HFFc6 (cell line): Measurements from ENCODE around the gene TBC1D2B. TPM values are rescaled to one million over a fixed set of nuclear protein-coding genes. Genes with fewer than 3 reads are reported as not detected.

ENCODE experiments used
- DNase-seq: peaks from one replicate; pipeline ENCODE4 v3.0.0-alpha.2; 2018
- H3K27ac Mint-ChIP-seq: 2 replicates; pipeline ENCODE4 v1.8.0; 2020; ENCODE audit warnings: mild to moderate bottlenecking, mixed read lengths
- H3K27me3 Mint-ChIP-seq: 2 replicates; pipeline ENCODE4 v1.8.0; 2021; ENCODE audit warnings: mild to moderate bottlenecking, moderate library complexity, mixed read lengths; ENCODE audit not compliant: insufficient read depth
- H3K36me3 Mint-ChIP-seq: 2 replicates; pipeline ENCODE4 v1.8.0; 2021; ENCODE audit warnings: low read depth, mixed read lengths
- H3K4me1 Mint-ChIP-seq: 2 replicates; pipeline ENCODE4 v1.8.0; 2020; ENCODE audit warnings: low read depth, mixed read lengths
- H3K4me3 Mint-ChIP-seq: 2 replicates; pipeline ENCODE4 v1.8.0; 2020; ENCODE audit warnings: mild to moderate bottlenecking, moderate library complexity, mixed read lengths
- H3K9me3 Mint-ChIP-seq: 2 replicates; pipeline ENCODE4 v1.8.0; 2020; ENCODE audit warnings: mild to moderate bottlenecking, mixed read lengths
- long read RNA-seq: library from polyadenylated mRNA; unstranded; transcript quantifications from one replicate; pipeline ENCODE4 v2.0.0, GENCODE V29; 2019
- total RNA-seq, 6 experiments: library from RNA; stranded (reverse); fragmentation: NEBNext Ultra II Directional; extraction: Animal tissue kit (Norgen Biotek cat#: 25700); gene quantifications; 2 replicates in 1 of 6; 3 replicates in 5 of 6; pipeline ENCODE4 v1.2.3, GENCODE V29; 2021
- TF ChIP-seq, protein P1 (sequence below): fragments of 200-600 bp; sonication (generic); IDR thresholded peaks from 2 replicates; pipeline ENCODE4 v1.5.0; 2021; ENCODE audit warnings: antibody characterized with exemption, mild to moderate bottlenecking

TBC1D2B gene
- total RNA-seq = 10 to 100 TPM; 34.1 to 42.5 (median 38.0) TPM
- long read RNA-seq, full-length matches to known transcripts = 6 of 10 reads
- long read RNA-seq, partial matches to known transcripts = 3 of 10 reads
- long read RNA-seq, other reads (novel, unspliced or antisense) = 1 of 10 reads

DNA sequence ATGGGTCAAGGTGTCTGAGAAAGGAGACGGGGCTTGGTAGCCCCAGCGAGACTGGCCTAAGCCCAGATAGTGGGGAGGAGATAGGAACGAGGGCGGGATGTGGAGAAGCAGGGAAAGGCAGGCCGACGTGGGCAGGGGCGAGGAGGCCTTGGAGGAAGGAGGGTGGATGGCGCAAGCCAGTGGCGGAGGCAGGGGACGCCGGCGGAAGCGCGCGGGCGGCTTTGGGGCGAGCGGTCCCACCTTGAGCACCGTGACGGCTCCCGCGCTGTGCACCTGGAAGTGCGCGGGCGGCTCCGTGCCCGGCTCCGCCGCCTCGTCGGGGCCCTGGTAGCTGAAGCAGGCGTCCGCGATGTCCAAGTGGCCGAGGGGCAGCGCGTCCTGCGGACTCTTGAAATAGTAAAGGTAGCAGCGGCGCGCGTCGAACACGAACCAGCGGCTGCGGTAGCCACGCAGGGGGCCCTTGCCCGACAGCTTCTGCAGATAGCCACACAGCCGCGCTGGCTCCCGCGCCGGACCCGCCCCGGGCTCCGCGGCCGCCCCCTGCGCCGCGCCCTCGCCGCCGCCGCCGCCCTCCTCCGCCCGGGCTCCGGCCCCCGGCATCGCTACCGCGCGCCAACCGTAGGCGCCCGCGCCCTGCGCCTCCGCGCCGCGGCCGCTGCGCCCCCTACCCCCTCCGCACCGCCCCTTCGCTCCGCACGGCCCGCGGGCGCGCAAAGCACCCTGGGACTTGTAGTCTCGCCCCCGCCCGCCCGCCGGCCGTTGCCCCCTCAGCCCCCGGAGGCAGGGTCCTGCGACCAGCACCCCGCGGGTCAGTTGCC is at the start of gene TBC1D2B:
Gene TBC1D2B, minus strand, starts transcription at position 659 of the 818 bp plus-strand sequence. Its CDS starts 59 bp downstream, at position 600.
- DNase-seq = no peak
- Mint-ChIP-seq H3K4me3 (peak within 1 kb of the TSS; percentile 100), H3K4me1 (peaks cover 47% of the 10 kb centered on the region)

DNA sequence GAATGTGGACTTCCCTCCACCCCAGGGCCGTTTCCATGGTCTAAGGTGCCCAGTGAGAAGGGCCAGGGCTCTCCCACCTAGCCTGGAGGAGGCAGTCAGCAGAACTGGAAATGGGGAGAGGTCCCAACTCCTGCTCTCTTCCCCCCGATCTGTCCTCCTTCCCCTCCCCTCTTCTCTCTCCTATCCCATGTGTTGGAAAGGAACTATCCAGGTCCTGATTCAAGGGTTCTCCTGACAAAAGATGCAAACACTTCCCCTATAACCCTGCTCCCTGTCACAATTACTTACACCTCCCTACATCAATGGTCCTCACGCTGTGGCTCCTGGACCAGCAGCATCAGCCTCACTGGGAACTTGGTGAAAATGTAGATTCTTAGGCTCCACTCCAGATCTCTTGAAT is 47.8 kb upstream of the TBC1D2B start:
- no peak overlapping the region for H3K27ac Mint-ChIP-seq
- H3K9me3 Mint-ChIP-seq = no peaks in the 10 kb centered on the region
- no peak overlapping the region for H3K4me3 Mint-ChIP-seq
- DNase-seq = no peak
- TF ChIP-seq, protein P1, sequence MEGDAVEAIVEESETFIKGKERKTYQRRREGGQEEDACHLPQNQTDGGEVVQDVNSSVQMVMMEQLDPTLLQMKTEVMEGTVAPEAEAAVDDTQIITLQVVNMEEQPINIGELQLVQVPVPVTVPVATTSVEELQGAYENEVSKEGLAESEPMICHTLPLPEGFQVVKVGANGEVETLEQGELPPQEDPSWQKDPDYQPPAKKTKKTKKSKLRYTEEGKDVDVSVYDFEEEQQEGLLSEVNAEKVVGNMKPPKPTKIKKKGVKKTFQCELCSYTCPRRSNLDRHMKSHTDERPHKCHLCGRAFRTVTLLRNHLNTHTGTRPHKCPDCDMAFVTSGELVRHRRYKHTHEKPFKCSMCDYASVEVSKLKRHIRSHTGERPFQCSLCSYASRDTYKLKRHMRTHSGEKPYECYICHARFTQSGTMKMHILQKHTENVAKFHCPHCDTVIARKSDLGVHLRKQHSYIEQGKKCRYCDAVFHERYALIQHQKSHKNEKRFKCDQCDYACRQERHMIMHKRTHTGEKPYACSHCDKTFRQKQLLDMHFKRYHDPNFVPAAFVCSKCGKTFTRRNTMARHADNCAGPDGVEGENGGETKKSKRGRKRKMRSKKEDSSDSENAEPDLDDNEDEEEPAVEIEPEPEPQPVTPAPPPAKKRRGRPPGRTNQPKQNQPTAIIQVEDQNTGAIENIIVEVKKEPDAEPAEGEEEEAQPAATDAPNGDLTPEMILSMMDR = no peak
- no peaks in the 10 kb centered on the region for H3K4me1 Mint-ChIP-seq
- H3K36me3 Mint-ChIP-seq = no peaks in the 10 kb centered on the region
- peaks cover 31% of the 10 kb centered on the region for H3K27me3 Mint-ChIP-seq

More for the DNA sequence above, at the start of gene TBC1D2B:
- Mint-ChIP-seq H3K9me3 (no peaks in the 10 kb centered on the region), H3K27me3 (no peaks in the 10 kb centered on the region; the same call in 1 of the 2 replicates), H3K27ac (peak within 1 kb of the TSS; percentile 99), H3K36me3 (peaks cover 8% of the 10 kb centered on the region; the same call in 1 of the 2 replicates)
- TF ChIP-seq, protein P1 = no peak

DNA sequence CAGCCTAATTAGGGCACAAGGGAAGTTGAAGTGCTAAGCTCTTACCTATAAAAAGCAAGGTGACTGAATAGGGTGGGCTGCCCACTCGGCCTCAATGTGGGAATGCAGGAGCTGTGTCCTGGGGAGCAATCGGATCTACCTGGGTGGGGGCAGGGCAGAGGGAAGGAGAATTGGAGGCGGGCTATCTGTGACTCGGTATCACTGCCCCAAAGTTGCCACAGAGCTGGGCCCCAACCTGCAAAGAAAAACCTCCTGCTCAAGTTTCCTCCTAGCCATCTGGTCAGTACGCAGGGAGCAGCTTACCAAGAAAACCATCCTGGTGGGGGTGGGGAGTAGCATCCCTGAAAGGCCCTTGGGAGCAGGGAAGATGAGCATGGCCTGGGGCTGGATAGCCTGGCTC is 43.0 kb upstream of the TBC1D2B start:
- H3K27me3 Mint-ChIP-seq = peaks cover 39% of the 10 kb centered on the region
- H3K27ac Mint-ChIP-seq = no peak overlapping the region
- TF ChIP-seq, protein P1 = no peak
- no peaks in the 10 kb centered on the region for H3K9me3 Mint-ChIP-seq
- H3K4me3 Mint-ChIP-seq = no peak overlapping the region
- H3K4me1 Mint-ChIP-seq = no peaks in the 10 kb centered on the region
- DNase-seq = no peak
- no peaks in the 10 kb centered on the region for H3K36me3 Mint-ChIP-seq

DNA sequence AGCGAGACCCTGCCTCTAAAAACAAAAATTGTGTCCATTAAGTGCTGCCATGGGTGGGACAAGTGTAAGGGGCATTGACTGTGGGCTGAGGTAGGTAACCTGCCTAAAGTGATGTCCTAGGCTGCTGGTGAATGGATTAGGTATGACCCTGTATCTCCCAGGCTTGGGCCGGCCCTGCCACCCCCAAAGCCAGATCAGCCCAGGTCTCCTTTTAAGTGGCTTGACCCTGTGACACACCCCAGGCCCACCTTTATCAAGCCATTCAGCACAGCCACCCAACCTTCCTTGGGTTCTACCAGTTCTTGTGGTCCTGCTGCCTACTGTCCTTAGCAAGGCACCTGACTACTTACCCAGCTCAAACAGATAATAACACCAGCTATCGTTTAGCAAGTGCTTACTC is 35.0 kb upstream of the TBC1D2B start:
- Mint-ChIP-seq H3K36me3 (no peaks in the 10 kb centered on the region), H3K4me3 (no peak overlapping the region), H3K27ac (no peak overlapping the region), H3K27me3 (peaks cover 13% of the 10 kb centered on the region), H3K9me3 (no peaks in the 10 kb centered on the region), H3K4me1 (no peaks in the 10 kb centered on the region)
- no peak for DNase-seq
- TF ChIP-seq, protein P1 = no peak

DNA sequence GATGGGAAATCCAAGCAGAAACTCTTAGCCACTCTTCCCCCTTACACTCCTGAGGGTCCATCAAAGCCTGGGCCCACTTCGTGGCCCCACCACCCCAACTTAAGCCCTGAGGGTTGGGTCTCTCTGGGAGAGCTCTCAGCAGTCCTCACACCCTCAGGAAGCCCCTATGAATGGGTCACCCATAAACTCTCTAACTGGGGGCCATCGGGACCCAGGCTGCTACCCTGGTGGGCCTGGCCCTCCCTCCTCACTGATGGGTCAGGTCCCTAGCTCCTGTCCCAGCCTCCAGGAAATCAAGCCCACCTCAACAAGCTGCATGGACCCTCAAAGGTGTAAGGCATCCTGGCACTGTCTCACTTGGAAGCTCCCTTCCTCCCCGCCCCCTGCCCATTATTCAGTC is 34.3 kb upstream of the TBC1D2B start:
- H3K4me3 Mint-ChIP-seq = no peak overlapping the region
- no peak for DNase-seq
- H3K27ac Mint-ChIP-seq = no peak overlapping the region
- H3K36me3 Mint-ChIP-seq = no peaks in the 10 kb centered on the region
- H3K9me3 Mint-ChIP-seq = no peaks in the 10 kb centered on the region
- peaks cover 13% of the 10 kb centered on the region for H3K27me3 Mint-ChIP-seq
- no peaks in the 10 kb centered on the region for H3K4me1 Mint-ChIP-seq
- TF ChIP-seq, protein P1 = no peak
